Astrocyte of the cerebellum (primary cell): ENCODE measurements around the gene STARD8.

ENCODE experiments used
- DNase-seq: peaks from one replicate; pipeline ENCODE4 v3.0.0-alpha.2; 2011; ENCODE audit warnings: low read depth
- H3K4me3 ChIP-seq: 2 replicates; pipeline ENCODE4 v1.5.1; 2011; ENCODE audit warnings: mild to moderate bottlenecking, low read depth, low read length, moderate library complexity
- CTCF ChIP-seq: IDR thresholded peaks from 2 replicates; pipeline ENCODE4 v1.5.1; 2012; ENCODE audit warnings: low read length, low read depth, moderate library complexity, mild to moderate bottlenecking; ENCODE audit errors: missing control alignments
- in situ Hi-C: cut with HindIII; loops from 2 replicates; pipeline ENCODE4 v1.10.0; 2017; ENCODE audit warnings: low sequenced_read_pairs

Gene STARD8

DNA sequence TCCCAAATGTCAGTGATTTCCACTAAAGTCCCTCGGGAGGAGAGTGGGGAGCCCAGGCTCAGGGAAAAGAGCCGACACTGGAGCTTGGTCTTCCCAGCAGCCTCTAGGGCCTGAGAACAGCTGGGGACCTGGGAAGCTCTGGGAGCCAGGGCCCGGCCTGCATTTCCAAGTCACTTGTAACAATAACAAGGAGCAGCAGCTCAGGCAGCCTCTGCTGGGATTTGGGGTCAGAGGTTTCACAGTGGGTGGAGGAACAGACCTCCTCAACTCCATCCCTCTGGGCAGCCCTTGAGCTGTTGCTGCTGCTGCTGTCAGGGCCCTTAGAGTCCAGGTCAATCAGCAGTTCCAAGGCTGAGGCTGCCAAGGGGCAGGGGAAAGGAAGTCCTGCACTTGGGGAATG lies 11.1 kb downstream of the STARD8 start:
- no peak for DNase-seq
- TF ChIP-seq CTCF: no peak
- in situ Hi-C loops: no loop called here
- no peak overlapping the region for H3K4me3 ChIP-seq

DNA sequence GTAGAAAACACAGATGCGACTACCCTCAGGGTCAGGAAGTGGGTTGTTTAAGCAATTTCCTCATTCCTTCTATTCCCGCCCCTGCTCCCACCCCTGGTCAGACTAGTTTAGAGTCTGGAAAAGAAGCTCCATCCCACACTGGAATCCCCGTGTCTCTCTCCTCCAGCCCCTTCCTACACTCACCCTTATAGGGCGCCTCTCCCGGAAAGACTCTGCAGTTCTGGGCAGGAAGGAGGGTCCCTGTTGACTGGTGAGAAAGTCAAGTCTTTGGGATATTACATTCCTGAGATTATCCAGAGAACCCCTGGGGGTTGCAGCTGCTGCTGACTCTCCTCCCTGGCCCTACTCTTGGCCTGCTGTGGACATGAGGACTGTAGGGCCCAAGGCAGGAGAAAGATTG lies 11.9 kb downstream of the STARD8 start:
- in situ Hi-C loops: no loop called here
- H3K4me3 ChIP-seq: no peak overlapping the region
- no peak for DNase-seq
- no peak for TF ChIP-seq CTCF

DNA sequence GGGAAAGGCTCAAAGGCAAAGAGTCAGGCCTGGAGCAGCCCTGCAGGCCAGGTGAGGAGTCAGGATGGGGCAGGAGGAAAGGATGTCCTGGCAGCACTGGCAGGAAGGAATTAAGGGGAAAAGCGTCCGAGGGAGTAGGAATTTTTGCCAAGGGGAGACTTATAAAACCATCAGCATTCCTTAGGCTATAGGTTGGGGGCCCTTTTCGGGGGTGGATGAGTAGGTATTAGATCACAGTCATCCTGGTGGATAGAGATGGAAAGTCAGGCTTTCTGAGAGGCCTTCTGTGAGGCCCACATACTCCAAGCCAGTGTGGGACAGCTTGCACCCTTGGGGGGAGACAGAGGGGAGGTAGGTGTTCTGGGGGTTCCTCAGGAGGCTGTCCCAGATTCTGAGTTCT lies 12.3 kb downstream of the STARD8 start:
- in situ Hi-C loops: no loop called here
- no peak for TF ChIP-seq CTCF
- DNase-seq: no peak
- H3K4me3 ChIP-seq: no peak overlapping the region

- in situ Hi-C loops: no loop called here
- H3K4me3 ChIP-seq: no peak overlapping the region
- DNase-seq: no peak
- TF ChIP-seq CTCF: no peak
Measured at GRCh38 chrX:68660746-68661145, 13.3 kb downstream of the STARD8 start.

DNA sequence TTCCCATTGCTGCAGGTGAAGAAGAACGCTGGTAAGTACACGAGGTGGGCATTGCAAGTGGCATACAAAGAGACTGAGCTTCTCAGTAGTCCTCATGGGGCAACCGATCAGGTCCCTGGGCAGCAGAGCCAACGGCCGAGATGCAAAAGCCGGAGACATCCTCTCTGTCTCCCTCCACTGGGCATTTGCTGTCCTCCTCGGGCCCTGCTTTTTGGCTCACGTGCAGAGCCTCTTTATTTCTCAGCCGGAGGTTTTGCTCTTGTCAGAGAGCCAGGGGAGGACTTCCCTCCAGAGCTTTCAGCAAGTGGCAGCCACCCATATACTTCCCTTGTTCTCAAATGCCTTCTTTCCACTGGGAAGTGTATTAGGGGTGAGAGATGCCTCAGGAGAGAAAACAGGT lies 18.0 kb downstream of the STARD8 start:
- peak; percentile 20 for TF ChIP-seq CTCF
- in situ Hi-C loops: no loop called here
- DNase-seq: no peak
- H3K4me3 ChIP-seq: no peak overlapping the region

DNA sequence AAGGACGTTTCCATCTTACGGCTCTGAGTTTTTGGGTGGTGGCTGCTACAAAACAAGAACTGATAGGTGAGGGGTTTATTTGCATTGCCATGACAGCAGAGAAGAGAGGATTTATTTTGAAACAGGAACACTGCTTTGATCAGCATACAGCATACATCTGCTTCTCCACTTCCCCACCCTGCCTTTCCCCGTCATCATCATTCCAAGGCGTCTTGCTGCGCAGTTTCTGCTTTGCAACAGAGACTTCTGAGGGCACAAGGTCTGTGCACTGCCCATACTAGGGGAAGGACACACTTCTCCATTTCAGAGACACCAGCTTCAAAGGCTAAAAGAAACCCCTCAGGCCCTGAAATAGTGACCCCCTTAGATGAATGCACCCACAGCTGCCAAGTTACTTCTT lies 19.1 kb downstream of the STARD8 start:
- TF ChIP-seq CTCF: no peak

More for the DNA sequence above, 19.1 kb downstream of the STARD8 start:
- no peak for DNase-seq
- no peak overlapping the region for H3K4me3 ChIP-seq
- in situ Hi-C loops: no loop called here
